ENCODE data around the gene SNPH.

The SNPH gene

GRCh38 chr20:1287787-1288569, 21.9 kb downstream of the SNPH start:
- no peak for DNase-seq

DNA sequence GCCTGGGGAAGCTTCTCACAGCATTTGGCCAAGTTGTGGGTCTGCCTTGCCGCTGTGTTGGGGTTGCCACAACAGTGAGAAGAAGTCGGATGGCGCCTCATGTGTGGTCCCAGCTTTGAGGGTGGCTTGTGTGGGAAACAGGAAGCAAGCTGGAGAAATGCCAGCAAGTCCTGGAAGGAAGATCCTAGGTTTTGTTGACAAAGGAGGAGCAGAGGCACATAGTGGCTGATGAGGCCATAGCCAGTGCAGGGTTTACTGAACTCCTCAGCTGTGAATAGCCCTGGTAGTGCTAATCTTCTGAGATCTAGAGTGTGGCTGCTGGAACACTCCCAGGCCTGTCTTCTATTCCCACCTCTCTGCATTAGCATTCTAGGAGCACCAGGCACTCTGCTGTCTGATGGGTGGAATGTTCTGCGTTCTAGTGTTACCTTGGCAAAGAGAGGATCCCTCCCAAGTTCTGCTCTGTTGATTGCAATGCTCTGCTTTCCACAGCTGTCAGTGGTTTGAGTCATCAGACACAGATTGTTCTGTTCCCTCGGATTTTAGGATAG, 25.2 kb downstream of the SNPH start:
- DNase-seq = no peak

GRCh38 chr20:1292620-1293019, 26.5 kb downstream of the SNPH start:
- DNase-seq = no peak

DNA sequence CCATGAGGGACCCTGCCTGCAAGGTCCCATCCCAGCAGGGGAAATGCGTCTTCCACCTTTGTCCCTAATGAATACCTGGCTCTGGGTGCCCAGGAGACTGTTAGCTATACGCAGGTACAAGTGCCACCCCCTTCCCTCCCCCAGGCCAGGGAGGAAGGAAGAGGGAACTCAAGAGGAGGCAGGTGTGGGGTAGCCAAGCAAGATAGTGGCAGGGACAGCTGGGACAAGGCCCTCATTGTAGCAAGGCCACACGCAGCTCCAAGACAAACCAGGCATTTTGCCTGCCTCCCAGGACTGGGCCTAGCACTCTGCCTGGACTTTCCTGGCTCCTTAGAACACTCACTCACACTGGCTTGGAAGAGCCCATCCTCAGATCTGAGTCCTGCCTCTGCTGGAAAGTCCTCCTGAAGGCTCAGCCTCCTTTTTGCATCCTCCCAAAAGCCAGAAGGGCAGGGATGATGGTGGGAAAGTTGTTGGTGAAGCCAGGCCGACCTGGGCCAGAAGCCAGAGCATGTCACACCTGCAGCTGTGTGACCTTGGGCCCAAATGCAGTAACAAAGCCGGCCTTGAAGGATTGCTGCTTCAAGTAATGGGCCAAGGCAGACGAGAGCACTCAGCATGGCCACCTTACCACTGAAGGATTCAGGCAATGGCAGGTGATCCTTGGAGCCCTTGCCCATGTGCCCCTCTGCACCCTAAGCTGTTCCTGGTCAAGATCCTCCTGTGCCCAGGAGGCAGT, 27.7 kb downstream of the SNPH start:
- no peak for DNase-seq

DNA sequence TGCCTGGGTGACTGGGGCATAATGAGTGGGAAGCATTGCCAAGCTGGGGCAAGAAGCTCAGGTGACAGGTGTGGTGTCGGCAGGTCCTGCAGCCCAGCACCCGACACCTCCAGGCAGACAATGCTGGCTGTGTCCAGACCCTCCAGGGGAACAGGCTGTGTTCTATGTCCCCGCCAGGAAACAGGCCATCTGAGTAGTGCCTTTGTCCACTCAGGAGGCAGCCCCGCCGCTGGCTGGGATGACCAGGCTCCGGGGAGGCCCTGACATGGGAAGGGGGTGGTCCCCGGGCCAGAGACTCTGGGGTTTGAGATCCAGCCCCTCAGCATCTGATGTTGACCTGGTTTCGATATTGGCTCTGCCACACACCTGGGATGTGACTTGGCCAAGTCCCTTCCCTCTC, 28.4 kb downstream of the SNPH start:
- no peak for DNase-seq

DNA sequence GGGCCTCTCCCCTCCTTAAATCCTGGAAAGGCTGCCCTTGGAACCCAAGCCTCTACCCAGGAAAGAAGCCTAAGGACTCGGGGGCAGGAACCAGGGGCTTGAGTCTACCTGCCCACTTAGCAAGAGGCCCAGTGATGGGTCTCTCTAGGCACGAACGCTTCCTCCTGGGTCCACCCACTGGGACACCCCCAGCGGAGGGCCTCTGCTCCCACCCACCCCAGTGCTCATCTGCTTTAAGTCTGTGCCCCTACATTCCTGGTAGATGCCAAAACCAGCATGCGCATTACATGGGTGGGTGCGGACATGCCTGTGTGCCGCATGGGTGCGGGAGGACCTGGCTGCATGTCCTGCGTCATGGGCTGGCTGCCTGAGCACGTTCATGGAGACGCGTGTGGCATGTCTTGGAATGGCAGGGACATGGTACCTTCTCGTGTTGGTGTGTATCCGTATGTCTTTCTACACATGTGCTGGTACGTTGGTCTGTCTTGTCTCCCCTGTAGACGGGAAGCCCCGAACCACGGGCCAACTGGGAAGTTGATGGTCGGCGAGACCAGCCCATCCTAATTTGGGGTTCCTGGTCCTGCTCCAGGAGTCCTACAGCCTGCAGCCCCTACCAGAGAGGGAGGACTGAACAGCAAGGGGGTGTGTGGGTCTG, 29.3 kb downstream of the SNPH start:
- no peak for DNase-seq

DNA sequence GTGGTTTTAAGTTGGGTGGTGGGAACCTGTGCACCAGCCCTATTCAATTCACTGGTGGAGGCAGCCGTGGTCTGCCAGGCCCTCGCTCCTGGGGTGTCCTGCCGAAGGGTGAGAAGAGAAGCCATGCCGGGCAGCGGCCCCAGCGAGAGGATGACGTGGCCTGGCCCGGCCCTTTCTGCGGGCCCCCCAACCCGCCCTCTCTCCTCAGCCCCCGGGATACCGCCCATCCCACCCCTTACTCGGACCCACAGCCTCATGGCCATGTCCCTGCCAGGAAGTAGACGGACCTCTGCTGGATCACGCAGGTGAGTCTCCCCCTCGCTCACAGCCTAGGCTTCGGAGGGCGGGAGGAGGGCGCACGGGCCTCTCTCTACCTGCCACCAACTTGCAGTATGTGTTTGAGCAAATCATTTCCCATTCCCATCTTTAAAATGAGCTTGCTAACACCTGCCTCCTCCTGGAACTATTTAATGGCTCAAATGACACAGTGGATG, 30.1 kb downstream of the SNPH start:
- no peak for DNase-seq

- DNase-seq = no peak
Measured at GRCh38 chr20:1296922-1297321, 30.8 kb downstream of the SNPH start.

DNA sequence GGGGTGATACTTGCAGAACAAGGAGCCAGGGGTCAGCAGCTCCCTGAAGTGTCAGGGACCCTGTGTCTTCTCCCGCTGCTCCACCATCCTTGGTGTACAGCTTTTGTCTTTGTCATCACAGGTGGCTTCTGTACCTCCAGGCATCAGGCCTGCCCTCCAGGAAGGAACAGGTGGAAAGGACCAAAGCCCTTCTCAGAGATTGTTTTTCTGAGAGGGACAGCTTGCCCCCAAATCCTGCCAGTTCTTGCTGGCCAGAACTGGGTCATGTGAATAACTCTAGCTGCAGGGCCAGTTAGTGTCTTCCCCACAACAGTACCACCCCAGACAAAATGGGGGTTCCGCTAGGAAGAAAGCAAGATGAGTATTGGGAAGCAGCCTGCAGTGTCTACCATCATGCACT, 31.4 kb downstream of the SNPH start:
- no peak for DNase-seq

GRCh38 chr20:1298166-1298565, 32.1 kb downstream of the SNPH start:
- no peak for DNase-seq

- DNase-seq = no peak
Measured at GRCh38 chr20:1298888-1299511, 32.9 kb downstream of the SNPH start.

DNA sequence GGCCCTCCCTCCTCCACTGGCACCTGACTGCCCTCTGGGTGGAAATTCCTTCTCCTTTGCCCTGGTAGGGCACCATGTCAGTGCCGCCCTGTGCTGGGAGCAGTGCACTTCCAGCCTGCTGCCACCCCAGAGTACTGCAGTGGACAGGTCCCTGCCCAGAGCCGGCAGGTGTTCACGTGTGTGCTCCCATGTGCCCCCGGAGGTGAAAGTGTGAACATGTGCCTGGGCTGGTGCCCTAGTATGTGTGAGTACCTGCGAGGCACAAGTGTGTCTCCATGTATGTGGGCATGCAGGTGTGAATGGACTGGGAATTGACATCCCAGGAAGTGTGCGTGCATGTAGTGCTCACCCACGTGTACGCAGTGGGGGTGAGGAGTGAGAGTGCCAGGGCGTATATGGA, 33.4 kb downstream of the SNPH start:
- DNase-seq = no peak

DNA sequence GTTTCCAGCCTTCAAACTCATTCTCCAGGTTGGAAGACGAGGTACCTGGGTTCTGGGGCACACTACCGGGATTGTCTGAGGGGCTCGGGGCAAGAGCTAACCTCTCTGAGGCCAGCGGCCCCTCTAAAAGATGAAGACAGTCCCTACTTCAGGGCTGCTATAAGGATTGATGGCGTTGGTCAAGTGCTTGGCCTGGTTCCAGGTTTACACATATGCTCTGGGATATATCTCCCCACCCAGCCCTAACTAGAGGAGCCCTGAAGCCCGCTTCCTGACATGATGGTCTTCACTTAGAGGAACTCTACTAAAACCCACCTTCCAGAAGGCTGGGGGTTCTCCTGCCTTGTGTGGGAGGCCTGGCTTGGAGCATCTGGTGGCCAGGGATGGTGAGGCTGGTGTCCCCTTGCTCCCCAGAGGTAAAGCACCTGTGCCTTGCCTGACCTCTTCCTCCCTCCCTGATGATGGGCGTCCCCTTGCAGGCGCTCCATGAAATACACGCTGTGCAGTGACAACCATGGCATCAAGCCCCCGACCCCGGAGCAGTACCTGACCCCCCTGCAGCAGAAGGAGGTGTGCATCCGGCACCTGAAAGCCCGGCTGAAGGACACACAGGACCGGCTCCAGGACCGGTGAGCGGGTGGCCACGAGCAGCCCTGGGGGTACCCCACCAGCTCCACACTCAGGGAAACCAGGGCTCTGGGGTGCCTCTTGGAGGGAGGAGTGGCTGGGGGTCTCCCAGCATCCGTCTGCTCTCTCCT, 34.2 kb downstream of the SNPH start:
- no peak for DNase-seq

DNA sequence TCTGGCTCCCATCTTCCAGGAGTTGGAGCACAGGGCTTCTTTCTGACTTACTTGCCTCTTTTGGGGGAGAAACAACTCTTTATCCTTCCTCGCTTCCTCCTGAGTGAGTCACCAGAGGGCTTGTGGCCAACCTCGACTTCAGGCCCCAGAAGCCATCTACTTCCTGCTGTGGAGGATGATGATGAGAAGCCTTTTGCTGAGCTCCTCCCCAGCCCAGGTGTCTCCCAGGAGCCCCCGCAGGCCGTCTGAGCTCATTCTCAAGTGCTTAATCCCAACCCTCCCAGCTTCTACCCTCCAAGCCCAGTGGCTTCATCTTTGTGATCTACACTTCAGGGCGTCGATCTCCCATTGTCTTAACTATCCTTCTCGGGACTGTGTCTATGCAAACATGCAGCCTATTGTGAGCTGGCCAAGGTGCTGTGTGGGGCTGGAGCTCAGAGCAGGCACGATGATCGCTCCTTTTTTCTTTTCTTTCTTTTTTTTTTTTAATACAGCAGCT, 35.0 kb downstream of the SNPH start:
- no peak for DNase-seq

GRCh38 chr20:1302685-1303541, 36.8 kb downstream of the SNPH start:
- no peak for DNase-seq

DNA sequence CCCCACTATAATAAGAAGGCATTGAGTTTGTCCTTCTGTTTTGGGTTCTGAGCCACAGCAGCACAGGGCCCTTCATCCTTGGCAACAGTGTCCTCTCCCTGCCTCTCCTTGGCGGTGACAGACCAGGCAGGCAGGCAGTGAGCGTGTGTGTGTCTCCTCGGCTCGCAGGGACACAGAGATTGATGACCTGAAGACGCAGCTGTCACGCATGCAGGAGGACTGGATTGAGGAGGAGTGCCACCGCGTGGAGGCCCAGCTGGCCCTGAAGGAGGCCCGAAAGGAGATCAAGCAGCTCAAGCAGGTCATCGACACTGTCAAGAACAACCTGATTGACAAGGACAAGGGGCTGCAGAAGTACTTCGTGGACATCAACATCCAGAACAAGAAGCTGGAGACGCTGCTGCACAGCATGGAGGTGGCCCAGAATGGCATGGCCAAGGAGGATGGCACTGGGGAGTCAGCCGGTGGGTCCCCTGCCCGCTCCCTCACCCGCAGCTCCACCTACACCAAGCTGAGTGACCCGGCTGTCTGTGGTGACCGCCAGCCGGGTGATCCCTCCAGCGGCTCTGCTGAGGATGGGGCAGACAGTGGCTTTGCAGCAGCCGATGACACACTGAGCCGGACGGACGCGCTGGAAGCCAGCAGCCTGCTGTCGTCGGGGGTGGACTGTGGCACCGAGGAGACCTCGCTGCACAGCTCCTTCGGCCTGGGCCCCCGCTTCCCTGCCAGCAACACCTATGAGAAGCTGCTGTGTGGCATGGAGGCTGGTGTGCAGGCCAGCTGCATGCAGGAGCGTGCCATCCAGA, 38.8 kb downstream of the SNPH start:
- no peak for DNase-seq

DNA sequence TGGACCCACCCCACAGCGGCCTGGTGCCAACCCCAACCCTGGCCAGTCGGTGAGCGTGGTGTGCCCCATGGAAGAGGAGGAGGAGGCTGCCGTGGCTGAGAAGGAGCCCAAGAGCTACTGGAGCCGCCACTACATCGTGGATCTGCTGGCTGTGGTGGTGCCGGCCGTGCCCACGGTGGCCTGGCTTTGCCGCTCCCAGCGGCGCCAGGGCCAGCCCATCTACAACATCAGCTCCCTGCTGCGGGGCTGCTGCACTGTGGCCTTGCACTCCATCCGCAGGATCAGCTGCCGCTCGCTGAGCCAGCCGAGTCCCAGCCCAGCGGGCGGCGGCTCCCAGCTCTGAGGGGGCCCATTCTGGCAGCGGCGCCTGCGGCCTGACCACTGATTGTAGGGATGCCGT, 39.6 kb downstream of the SNPH start:
- no peak for DNase-seq

- DNase-seq = no peak
Measured at GRCh38 chr20:1306316-1307135, 40.4 kb downstream of the SNPH start.

GRCh38 chr20:1307171-1307570, 41.1 kb downstream of the SNPH start:
- DNase-seq = no peak
